Vagina (tissue), 2 donors: ENCODE results near the gene IQGAP1.

Source experiments
- POLR2A ChIP-seq, 2 donors: fragments of 450-650 bp; IDR thresholded peaks; one replicate each; pipeline ENCODE4 v1.6.1; 2017; ENCODE audit warnings: antibody characterized with exemption in 2 of 2, mild to moderate bottlenecking in 2 of 2, moderate library complexity in 2 of 2
- POLR2AphosphoS5 ChIP-seq, 2 donors: sonication (generic); formaldehyde crosslinking; IDR thresholded peaks; one replicate each; pipeline ENCODE4 v1.9.0; 2017; ENCODE audit warnings: antibody characterized with exemption in 2 of 2, mild to moderate bottlenecking in 2 of 2, low read depth in 1 of 2; ENCODE audit not compliant: insufficient read depth in 1 of 2
- TF ChIP-seq, protein P1 (sequence below), 3 experiments: fragments of 450-650 bp in 2 of 3; fragments of 200-600 bp in 1 of 3; sonication (generic) in 1 of 3; IDR thresholded peaks; one replicate each; pipeline ENCODE4 v1.5.1; 2017 to 2019; ENCODE audit warnings: antibody characterized with exemption in 3 of 3, mild to moderate bottlenecking in 2 of 3, moderate library complexity in 2 of 3

DNA sequence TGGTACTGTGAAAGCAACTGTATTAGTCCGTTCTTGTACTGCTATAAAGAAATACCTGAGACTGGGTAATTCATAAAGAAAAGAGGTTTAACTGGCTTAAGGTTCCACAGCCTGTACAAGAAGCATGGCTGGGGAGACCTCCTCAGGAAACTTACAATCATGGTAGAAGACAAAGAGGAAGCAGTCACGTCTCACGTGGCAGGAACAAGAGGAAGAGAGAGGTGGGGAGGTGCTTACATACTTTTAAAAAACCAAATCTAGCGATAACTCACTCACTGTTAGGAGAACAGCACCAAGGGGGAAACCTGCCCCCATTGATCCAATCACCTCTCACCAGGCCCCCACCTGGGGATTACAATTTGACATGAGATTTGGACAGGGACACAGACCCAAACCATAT, 48.9 kb downstream of the IQGAP1 start:
- TF ChIP-seq, protein P1, sequence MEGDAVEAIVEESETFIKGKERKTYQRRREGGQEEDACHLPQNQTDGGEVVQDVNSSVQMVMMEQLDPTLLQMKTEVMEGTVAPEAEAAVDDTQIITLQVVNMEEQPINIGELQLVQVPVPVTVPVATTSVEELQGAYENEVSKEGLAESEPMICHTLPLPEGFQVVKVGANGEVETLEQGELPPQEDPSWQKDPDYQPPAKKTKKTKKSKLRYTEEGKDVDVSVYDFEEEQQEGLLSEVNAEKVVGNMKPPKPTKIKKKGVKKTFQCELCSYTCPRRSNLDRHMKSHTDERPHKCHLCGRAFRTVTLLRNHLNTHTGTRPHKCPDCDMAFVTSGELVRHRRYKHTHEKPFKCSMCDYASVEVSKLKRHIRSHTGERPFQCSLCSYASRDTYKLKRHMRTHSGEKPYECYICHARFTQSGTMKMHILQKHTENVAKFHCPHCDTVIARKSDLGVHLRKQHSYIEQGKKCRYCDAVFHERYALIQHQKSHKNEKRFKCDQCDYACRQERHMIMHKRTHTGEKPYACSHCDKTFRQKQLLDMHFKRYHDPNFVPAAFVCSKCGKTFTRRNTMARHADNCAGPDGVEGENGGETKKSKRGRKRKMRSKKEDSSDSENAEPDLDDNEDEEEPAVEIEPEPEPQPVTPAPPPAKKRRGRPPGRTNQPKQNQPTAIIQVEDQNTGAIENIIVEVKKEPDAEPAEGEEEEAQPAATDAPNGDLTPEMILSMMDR (IDR thresholded peaks at IDR 0.05), result no peak
- no peak for TF ChIP-seq POLR2AphosphoS5 (IDR thresholded peaks at IDR 0.05; ENCODE audit: insufficient read depth in 1 of 2, low read depth in 1 of 2)
- TF ChIP-seq POLR2A (IDR thresholded peaks at IDR 0.05), result no peak
